Choroid plexus epithelial cell (primary cell): ENCODE results near the gene FITM1.

Experiments
- DNase-seq: peaks from one replicate; pipeline ENCODE4 v3.0.0-alpha.2; 2010; ENCODE audit warnings: low read depth
- H3K4me3 ChIP-seq: 2 replicates; pipeline ENCODE4 v1.5.1; 2011; ENCODE audit warnings: low read depth, mild to moderate bottlenecking, control low read depth, low read length, moderate library complexity
- CTCF ChIP-seq: conservative IDR thresholded peaks from 2 replicates; pipeline ENCODE4 v1.5.1; 2011; ENCODE audit warnings: low read depth, mild to moderate bottlenecking, control low read depth, inconsistent platforms, low read length, moderate library complexity

Gene FITM1

GRCh38 chr14:24085215-24085614 is 45.2 kb upstream of the FITM1 start:
- no peak for TF ChIP-seq CTCF
- no peak for DNase-seq
- no peak overlapping the region for H3K4me3 ChIP-seq

- DNase-seq, result no peak
- TF ChIP-seq CTCF, result no peak
- H3K4me3 ChIP-seq, result no peak overlapping the region
Observed at GRCh38 chr14:24086193-24086955, 44.1 kb upstream of the FITM1 start.

GRCh38 chr14:24087004-24087403 is 43.5 kb upstream of the FITM1 start:
- no peak overlapping the region for H3K4me3 ChIP-seq
- DNase-seq, result no peak
- TF ChIP-seq CTCF, result no peak

GRCh38 chr14:24088095-24088494 is 42.4 kb upstream of the FITM1 start:
- no peak for DNase-seq
- TF ChIP-seq CTCF, result no peak
- no peak overlapping the region for H3K4me3 ChIP-seq

- no peak for TF ChIP-seq CTCF
- DNase-seq, result no peak
- no peak overlapping the region for H3K4me3 ChIP-seq
Observed at GRCh38 chr14:24089890-24090289, 40.6 kb upstream of the FITM1 start.

GRCh38 chr14:24092110-24092504 is 38.4 kb upstream of the FITM1 start:
- no peak overlapping the region for H3K4me3 ChIP-seq
- TF ChIP-seq CTCF, result no peak
- DNase-seq, result no peak
